HG02943 (cell line): ENCODE data around the gene NUP210.
"Not testable (repeated sequence)": the region's sequence is repeated elsewhere in the genome, so short reads cannot be mapped to it uniquely, and the experiment has no call there.

Source experiments
- ATAC-seq: cut with Tn5 transposase; IDR thresholded peaks from one replicate; pipeline ENCODE4 v1.9.1; 2021; ENCODE audit warnings: mild to moderate bottlenecking, low read depth, moderate library complexity; ENCODE audit not compliant: unreplicated experiment

The NUP210 gene

GRCh38 chr3:13430411-13430875 lies 10.3 kb upstream of the NUP210 start:
- not testable (repeated sequence) for ATAC-seq

DNA sequence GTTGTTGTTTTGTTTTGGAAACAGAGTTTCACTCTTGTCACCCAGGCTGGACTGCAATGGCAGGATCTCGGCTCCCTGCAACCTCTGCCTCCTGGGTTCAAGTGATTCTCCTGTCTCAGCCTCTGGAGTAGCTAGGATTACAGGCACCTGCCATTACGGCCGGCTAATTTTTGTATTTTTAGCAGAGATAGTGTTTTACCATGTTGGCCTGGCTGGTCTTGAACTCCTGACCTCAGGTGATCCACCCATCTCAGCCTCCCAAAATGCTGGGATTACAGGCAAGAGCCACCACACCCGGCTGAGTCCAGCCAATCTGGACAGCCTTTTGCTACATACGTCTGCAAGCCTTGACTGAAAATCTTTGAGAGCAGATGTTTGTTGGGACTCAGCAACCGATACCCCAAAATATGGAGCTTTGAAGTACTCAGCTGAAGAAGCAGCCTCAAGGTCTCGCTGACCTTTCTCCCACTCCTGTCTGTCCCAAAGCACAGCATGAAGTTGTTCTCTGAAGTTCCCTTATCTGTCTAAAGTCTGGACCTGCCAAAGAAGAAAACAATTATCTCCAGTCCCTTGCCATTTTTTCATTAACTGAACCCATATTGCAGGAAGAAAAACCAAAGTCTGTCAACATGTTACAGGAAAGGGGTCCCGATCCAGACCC lies 9.6 kb upstream of the NUP210 start:
- ATAC-seq = no peak

DNA sequence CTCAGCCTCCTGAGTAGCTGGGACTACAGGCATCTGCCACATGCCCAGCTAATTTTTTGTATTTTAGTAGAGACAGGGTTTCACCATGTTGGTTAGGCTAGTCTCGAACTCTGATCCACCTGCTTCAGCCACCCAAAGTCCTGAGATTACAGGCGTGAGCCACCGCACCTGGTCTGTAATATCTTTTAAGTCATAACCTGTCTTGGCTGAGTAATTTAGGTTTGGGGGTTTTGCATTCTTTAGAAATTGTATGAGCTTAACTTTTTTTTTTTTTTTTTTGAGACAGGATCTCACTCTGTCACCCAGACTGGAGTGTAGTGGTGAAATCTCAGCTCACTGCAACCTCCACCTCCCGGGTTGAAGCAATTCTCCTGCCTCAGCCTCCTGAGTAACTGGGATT lies 8.6 kb upstream of the NUP210 start:
- not testable (repeated sequence) for ATAC-seq

GRCh38 chr3:13427662-13428603 lies 7.8 kb upstream of the NUP210 start:
- no peak for ATAC-seq

DNA sequence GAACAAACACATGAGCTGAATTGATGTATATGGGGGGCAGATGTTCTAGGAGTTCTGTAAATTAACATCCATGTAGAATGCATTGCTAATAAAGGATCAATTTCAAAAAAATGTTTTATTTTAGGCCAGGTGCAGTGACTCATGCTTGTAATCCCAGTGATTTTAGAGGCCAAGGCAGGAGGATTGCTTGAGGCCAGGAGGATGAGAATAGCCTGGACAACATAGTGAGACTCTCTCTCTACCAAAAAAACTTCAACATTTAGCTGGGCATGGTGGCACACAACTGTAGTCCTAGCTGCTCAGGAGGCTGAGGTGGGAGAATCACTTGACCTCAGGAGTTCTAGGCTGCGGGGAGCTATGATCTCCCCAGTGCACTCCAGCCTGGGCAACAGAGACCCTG lies 6.5 kb upstream of the NUP210 start:
- ATAC-seq = no peak

- ATAC-seq = no peak
Observed at GRCh38 chr3:13425689-13426088, 5.6 kb upstream of the NUP210 start.

- no peak for ATAC-seq
Observed at GRCh38 chr3:13424865-13425617, 4.9 kb upstream of the NUP210 start.

DNA sequence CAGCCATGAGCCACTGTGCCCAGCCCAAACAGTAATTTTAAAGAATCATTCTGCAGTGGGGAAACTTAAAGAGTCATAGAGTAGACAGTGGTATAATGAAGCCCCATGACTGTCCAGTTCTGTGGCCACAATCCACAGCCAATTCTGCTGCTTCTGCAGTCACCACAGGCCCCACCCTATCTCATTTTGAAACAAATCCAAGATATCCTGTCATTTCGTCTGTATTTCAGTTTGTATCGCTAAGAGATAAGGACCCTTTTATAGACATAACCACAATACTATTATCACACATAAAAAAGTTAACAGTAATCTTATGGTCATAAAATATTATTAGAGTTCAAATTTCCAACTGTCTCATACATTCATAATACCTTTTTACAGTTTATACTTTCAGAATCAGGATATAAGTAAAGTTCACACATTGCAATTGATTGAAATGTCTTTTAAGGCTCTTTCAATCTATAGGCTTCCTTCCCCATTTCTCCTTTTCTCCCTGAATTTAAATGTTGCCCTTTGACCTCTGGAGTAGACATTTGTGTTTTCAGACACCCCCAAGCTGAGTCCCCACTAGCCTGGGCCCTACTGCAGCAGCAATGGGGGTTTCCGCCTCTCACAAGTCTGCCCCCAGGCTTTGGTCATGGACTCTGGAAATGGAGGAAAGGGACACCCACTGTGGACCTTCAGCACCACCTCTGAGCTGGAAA lies 4.2 kb upstream of the NUP210 start:
- ATAC-seq = no peak

GRCh38 chr3:13420831-13421765 lies 976 bp upstream of the NUP210 start:
- ATAC-seq = peak; percentile 25

DNA sequence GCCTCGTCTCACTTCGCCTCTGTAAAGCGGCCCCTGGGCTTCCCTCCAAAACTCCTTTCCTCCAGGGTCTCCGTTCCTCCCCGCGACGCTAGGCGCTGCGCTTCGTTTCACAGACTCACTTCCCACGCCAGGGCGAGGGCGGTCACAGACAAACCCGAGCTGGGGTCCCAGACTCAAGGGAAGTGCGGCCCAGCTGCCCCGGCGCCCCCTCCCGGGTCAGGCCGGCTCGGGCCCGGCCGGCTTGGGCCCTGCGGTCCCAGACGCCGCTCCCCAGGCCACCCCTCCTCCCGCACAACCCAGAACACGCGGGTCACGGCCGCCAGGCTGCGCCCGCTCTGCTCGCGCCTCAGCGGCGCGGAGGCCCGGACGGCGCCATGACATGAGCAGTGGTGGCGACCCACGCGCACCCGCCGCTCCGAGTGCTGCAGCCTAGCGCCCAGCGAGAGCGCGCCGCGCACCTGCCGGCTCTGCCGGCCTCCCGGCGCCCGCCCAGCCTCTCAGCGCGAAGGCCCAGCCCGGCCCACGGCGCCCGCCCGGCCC lies 547 bp downstream of the NUP210 start:
- ATAC-seq = peak; percentile 45

DNA sequence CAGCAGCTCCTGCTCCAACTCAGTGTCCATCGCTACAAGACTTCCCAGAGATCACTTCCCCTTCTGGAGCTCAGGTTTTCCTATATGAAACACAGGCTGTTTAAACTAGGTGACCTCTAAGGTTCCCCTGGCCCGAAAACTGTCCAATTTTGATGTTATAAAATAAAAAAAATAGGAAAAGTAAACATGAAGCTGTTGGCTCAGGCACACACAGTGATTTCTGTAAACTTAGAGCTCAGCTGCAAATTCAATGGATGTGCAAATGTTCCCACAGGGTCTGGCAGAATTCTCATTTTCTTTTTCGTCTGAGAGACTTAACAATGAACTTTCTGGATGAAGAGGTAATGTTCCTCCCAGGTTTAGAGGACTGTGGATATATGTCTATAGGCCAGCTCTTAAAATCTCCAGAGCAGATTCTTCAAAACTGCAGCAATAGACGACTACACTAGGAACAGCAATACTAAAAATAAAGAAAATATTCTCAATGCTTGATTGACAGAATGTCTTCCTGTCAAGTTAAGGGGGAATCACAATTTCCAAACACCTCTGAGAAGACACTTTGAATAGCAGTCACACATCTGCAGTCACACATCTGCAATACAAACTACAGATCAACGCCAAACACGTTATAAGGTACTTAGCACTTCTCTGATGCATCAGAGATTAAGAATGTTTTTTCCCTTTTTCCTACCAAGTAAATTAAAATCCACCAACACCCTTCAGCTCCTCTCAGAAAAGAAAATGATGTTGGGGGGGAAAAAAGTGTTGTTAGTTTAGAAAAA lies 2.8 kb downstream of the NUP210 start:
- no peak for ATAC-seq

GRCh38 chr3:13415997-13416793 lies 3.9 kb downstream of the NUP210 start:
- no peak for ATAC-seq

GRCh38 chr3:13415236-13415986 lies 4.7 kb downstream of the NUP210 start:
- no peak for ATAC-seq

DNA sequence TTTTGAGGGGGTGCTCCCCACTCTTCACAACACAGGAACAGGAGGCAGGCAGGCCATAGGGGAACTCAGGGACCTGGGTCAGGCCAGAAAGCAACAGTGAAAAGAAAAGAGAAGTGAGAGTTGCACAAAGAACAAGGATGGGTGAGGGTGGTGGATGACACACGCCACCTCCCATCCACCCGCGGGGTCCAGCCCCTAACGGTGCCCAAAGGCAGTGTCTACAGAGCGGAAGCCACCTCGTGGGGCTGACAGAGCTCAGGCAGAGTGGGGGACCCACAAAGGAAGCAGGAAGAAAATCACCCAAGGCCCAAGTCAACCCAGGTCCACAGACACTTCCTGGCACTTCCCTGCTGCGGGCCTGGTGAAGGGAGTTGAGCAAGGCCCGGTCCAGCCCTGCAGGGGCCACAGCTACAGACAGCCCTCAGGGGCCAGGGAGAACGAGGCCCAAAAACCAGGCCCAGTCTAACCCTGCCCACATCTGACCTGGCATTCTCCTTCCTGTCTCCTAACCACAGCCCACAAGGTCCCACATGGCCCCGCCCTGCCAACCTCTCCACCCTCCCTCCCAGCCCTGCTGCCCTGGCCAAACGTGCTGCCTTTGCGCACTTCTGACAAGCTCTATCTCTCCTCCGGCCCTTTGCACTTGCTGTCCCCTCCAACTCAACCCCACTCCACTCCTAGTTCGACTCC lies 5.9 kb downstream of the NUP210 start:
- peak; percentile 88 for ATAC-seq

- no peak for ATAC-seq
Observed at GRCh38 chr3:13411186-13411860, 8.8 kb downstream of the NUP210 start.

- no peak for ATAC-seq
Observed at GRCh38 chr3:13408890-13409289, 11.2 kb downstream of the NUP210 start.
